Measurements from ENCODE around the gene FAM199X.

Gene FAM199X

GRCh38 chrX:104165894-104166734 lies at the start of gene FAM199X:
TSS of gene FAM199X (plus strand) at chrX:104166453. CDS start at chrX:104166786, 333 bp downstream.
- H2AFZ ChIP-seq (ENCODE audit: low read length, unreplicated experiment): peak within 1 kb of the TSS; percentile 50
- H3K79me2 ChIP-seq (ENCODE audit: control insufficient read depth, insufficient read depth, low read length, unreplicated experiment): peaks cover 45% of the 10 kb centered on the region
- peaks cover 6% of the 10 kb centered on the region for H3K4me1 ChIP-seq (ENCODE audit: control insufficient read depth, insufficient read depth, low read length, unreplicated experiment)
- peak within 1 kb of the TSS; percentile 90 for H3K4me3 ChIP-seq (ENCODE audit: low read depth, low read length)
- H3K27me3 ChIP-seq (ENCODE audit: insufficient read depth, low read length): no peaks in the 10 kb centered on the region
- no peaks in the 10 kb centered on the region for H3K36me3 ChIP-seq (ENCODE audit: insufficient read depth, low read length)
- H3K27ac ChIP-seq (ENCODE audit: low read depth, low read length): peak within 1 kb of the TSS; percentile 26; the same call in 1 of the 2 replicates

- no peaks in the 10 kb centered on the region for H3K27me3 ChIP-seq (ENCODE audit: insufficient read depth, low read length)
- H3K4me3 ChIP-seq (ENCODE audit: low read depth, low read length): no peak overlapping the region
- H3K79me2 ChIP-seq (ENCODE audit: control insufficient read depth, insufficient read depth, low read length, unreplicated experiment): no peaks in the 10 kb centered on the region
- H2AFZ ChIP-seq (ENCODE audit: low read length, unreplicated experiment): no peak overlapping the region
- no peak overlapping the region for H3K27ac ChIP-seq (ENCODE audit: low read depth, low read length)
- no peaks in the 10 kb centered on the region for H3K36me3 ChIP-seq (ENCODE audit: insufficient read depth, low read length)
- no peaks in the 10 kb centered on the region for H3K4me1 ChIP-seq (ENCODE audit: control insufficient read depth, insufficient read depth, low read length, unreplicated experiment)
Observed at GRCh38 chrX:104117759-104118158, 48.5 kb upstream of the FAM199X start.

GRCh38 chrX:104118765-104119164 lies 47.5 kb upstream of the FAM199X start:
- Histone ChIP-seq H3K4me3 (ENCODE audit: low read depth, low read length) (no peak overlapping the region), H3K27ac (ENCODE audit: low read depth, low read length) (no peak overlapping the region), H3K4me1 (ENCODE audit: control insufficient read depth, insufficient read depth, low read length, unreplicated experiment) (no peaks in the 10 kb centered on the region), H3K36me3 (ENCODE audit: insufficient read depth, low read length) (no peaks in the 10 kb centered on the region), H2AFZ (ENCODE audit: low read length, unreplicated experiment) (no peak overlapping the region), H3K27me3 (ENCODE audit: insufficient read depth, low read length) (no peaks in the 10 kb centered on the region), H3K79me2 (ENCODE audit: control insufficient read depth, insufficient read depth, low read length, unreplicated experiment) (no peaks in the 10 kb centered on the region)

GRCh38 chrX:104122829-104123228 lies 43.4 kb upstream of the FAM199X start:
- Histone ChIP-seq H2AFZ (ENCODE audit: low read length, unreplicated experiment) (no peak overlapping the region), H3K36me3 (ENCODE audit: insufficient read depth, low read length) (no peaks in the 10 kb centered on the region), H3K4me3 (ENCODE audit: low read depth, low read length) (no peak overlapping the region), H3K27me3 (ENCODE audit: insufficient read depth, low read length) (no peaks in the 10 kb centered on the region), H3K79me2 (ENCODE audit: control insufficient read depth, insufficient read depth, low read length, unreplicated experiment) (no peaks in the 10 kb centered on the region), H3K27ac (ENCODE audit: low read depth, low read length) (no peak overlapping the region), H3K4me1 (ENCODE audit: control insufficient read depth, insufficient read depth, low read length, unreplicated experiment) (no peaks in the 10 kb centered on the region)

- no peaks in the 10 kb centered on the region for H3K4me1 ChIP-seq (ENCODE audit: control insufficient read depth, insufficient read depth, low read length, unreplicated experiment)
- H3K4me3 ChIP-seq (ENCODE audit: low read depth, low read length): no peak overlapping the region
- H3K79me2 ChIP-seq (ENCODE audit: control insufficient read depth, insufficient read depth, low read length, unreplicated experiment): no peaks in the 10 kb centered on the region
- no peaks in the 10 kb centered on the region for H3K27me3 ChIP-seq (ENCODE audit: insufficient read depth, low read length)
- H2AFZ ChIP-seq (ENCODE audit: low read length, unreplicated experiment): no peak overlapping the region
- H3K36me3 ChIP-seq (ENCODE audit: insufficient read depth, low read length): no peaks in the 10 kb centered on the region
- no peak overlapping the region; the same call in 1 of the 2 replicates for H3K27ac ChIP-seq (ENCODE audit: low read depth, low read length)
Observed at GRCh38 chrX:104126856-104127255, 39.4 kb upstream of the FAM199X start.

GRCh38 chrX:104130808-104131207 lies 35.4 kb upstream of the FAM199X start:
- Histone ChIP-seq H3K79me2 (ENCODE audit: control insufficient read depth, insufficient read depth, low read length, unreplicated experiment) (no peaks in the 10 kb centered on the region), H3K4me1 (ENCODE audit: control insufficient read depth, insufficient read depth, low read length, unreplicated experiment) (no peaks in the 10 kb centered on the region), H3K27me3 (ENCODE audit: insufficient read depth, low read length) (no peaks in the 10 kb centered on the region), H2AFZ (ENCODE audit: low read length, unreplicated experiment) (no peak overlapping the region), H3K36me3 (ENCODE audit: insufficient read depth, low read length) (no peaks in the 10 kb centered on the region), H3K27ac (ENCODE audit: low read depth, low read length) (no peak overlapping the region), H3K4me3 (ENCODE audit: low read depth, low read length) (no peak overlapping the region)

- Histone ChIP-seq H3K27me3 (ENCODE audit: insufficient read depth, low read length) (no peaks in the 10 kb centered on the region), H3K4me3 (ENCODE audit: low read depth, low read length) (no peak overlapping the region), H3K27ac (ENCODE audit: low read depth, low read length) (no peak overlapping the region), H3K36me3 (ENCODE audit: insufficient read depth, low read length) (no peaks in the 10 kb centered on the region), H3K4me1 (ENCODE audit: control insufficient read depth, insufficient read depth, low read length, unreplicated experiment) (no peaks in the 10 kb centered on the region), H3K79me2 (ENCODE audit: control insufficient read depth, insufficient read depth, low read length, unreplicated experiment) (no peaks in the 10 kb centered on the region), H2AFZ (ENCODE audit: low read length, unreplicated experiment) (no peak overlapping the region)
Observed at GRCh38 chrX:104134583-104135261, 31.5 kb upstream of the FAM199X start.

- Histone ChIP-seq H3K79me2 (ENCODE audit: control insufficient read depth, insufficient read depth, low read length, unreplicated experiment) (no peaks in the 10 kb centered on the region), H3K4me3 (ENCODE audit: low read depth, low read length) (no peak overlapping the region), H3K4me1 (ENCODE audit: control insufficient read depth, insufficient read depth, low read length, unreplicated experiment) (no peaks in the 10 kb centered on the region), H3K27me3 (ENCODE audit: insufficient read depth, low read length) (no peaks in the 10 kb centered on the region), H3K36me3 (ENCODE audit: insufficient read depth, low read length) (no peaks in the 10 kb centered on the region), H2AFZ (ENCODE audit: low read length, unreplicated experiment) (no peak overlapping the region), H3K27ac (ENCODE audit: low read depth, low read length) (no peak overlapping the region)
Observed at GRCh38 chrX:104135677-104136076, 30.6 kb upstream of the FAM199X start.

GRCh38 chrX:104136241-104137019 lies 29.8 kb upstream of the FAM199X start:
- H3K79me2 ChIP-seq (ENCODE audit: control insufficient read depth, insufficient read depth, low read length, unreplicated experiment): no peaks in the 10 kb centered on the region
- peak overlapping the region; percentile 91 for H2AFZ ChIP-seq (ENCODE audit: low read length, unreplicated experiment)
- H3K4me1 ChIP-seq (ENCODE audit: control insufficient read depth, insufficient read depth, low read length, unreplicated experiment): no peaks in the 10 kb centered on the region
- H3K27ac ChIP-seq (ENCODE audit: low read depth, low read length): no peak overlapping the region
- peak overlapping the region; percentile 78 for H3K4me3 ChIP-seq (ENCODE audit: low read depth, low read length)
- no peaks in the 10 kb centered on the region for H3K36me3 ChIP-seq (ENCODE audit: insufficient read depth, low read length)
- H3K27me3 ChIP-seq (ENCODE audit: insufficient read depth, low read length): no peaks in the 10 kb centered on the region

- Histone ChIP-seq H3K36me3 (ENCODE audit: insufficient read depth, low read length) (no peaks in the 10 kb centered on the region), H3K4me1 (ENCODE audit: control insufficient read depth, insufficient read depth, low read length, unreplicated experiment) (no peaks in the 10 kb centered on the region), H2AFZ (ENCODE audit: low read length, unreplicated experiment) (no peak overlapping the region), H3K79me2 (ENCODE audit: control insufficient read depth, insufficient read depth, low read length, unreplicated experiment) (no peaks in the 10 kb centered on the region), H3K27me3 (ENCODE audit: insufficient read depth, low read length) (no peaks in the 10 kb centered on the region), H3K4me3 (ENCODE audit: low read depth, low read length) (no peak overlapping the region), H3K27ac (ENCODE audit: low read depth, low read length) (no peak overlapping the region)
Observed at GRCh38 chrX:104137496-104137895, 28.8 kb upstream of the FAM199X start.
